HFF-Myc (cell line): ENCODE results near the gene KCNK7.
A peak's percentile ranks its signal among the peaks of the same experiment; 100 is the strongest.
"Not testable (repeated sequence)": the region's sequence is repeated elsewhere in the genome, so short reads cannot be mapped to it uniquely, and the experiment has no call there.

Experiments used
- DNase-seq: peaks from one replicate; pipeline ENCODE4 v3.0.0-alpha.2; 2011; ENCODE audit warnings: low read depth; ENCODE audit errors: extremely low read depth
- H3K4me3 ChIP-seq: replicated peaks from 2 replicates; pipeline ENCODE4 v1.5.1; 2011; ENCODE audit warnings: low read depth, mild to moderate bottlenecking, control low read depth, low read length
- CTCF ChIP-seq: IDR thresholded peaks from 2 replicates; pipeline ENCODE4 v1.5.1; 2012; ENCODE audit warnings: mild to moderate bottlenecking, low read depth, low read length, control low read depth; ENCODE audit errors: missing control alignments

The KCNK7 gene

DNA sequence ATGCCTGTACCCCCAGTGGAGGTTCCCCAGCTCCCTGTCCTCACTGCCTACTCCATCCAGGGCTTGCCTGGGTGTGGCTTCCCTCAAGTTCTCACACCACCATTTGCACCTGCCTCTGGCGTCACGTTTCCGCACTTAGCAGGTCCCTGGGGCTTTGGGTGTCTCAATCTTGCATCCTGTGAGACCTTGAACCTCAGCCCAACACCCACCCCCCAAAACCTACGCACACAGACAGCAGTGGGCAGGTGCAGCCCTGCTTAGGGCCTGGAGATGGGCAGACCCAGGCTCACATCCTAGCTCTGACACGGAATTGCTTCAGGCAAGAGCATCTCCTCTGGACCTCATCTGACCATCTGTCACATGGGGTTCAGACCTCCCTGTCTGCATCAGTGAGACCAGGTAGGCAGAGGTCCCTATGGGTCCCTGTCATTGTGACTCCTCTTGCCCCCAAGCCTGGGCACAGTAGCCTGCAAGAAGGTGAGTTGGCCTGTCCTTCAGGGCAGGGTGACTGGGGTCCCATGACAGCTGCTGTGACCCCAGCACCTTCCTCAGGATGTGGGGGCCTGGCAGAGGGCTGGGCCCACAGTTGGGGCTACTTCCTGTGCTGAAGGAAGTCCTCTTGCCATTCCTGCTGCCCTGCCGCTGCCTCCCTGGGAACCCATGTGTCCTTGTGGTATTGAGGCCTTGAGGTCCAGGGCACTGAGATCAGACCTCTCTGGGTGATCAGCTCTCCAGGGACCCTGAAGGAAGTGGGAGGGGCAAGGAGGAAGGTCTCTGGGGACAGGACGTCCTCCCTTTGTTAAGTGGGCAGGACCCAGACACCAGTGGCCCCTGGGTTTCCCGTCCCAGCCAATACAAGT is 44.3 kb upstream of the KCNK7 start:
- no peak for TF ChIP-seq CTCF
- no peak overlapping the region for H3K4me3 ChIP-seq
- DNase-seq = no peak

- DNase-seq = not testable (repeated sequence)
Observed at GRCh38 chr11:65639228-65639597, 43.6 kb upstream of the KCNK7 start.

GRCh38 chr11:65637794-65638419 is 42.3 kb upstream of the KCNK7 start, which contains the start of gene SIPA1:
SIPA1 (plus strand) TSS chr11:65638101; CDS start chr11:65640922, 2,821 bp downstream.
- peak; percentile 65 for DNase-seq
- peak; percentile 46 for TF ChIP-seq CTCF

More at GRCh38 chr11:65639228-65639597, 43.6 kb upstream of the KCNK7 start:
- not testable (repeated sequence) for H3K4me3 ChIP-seq

DNA sequence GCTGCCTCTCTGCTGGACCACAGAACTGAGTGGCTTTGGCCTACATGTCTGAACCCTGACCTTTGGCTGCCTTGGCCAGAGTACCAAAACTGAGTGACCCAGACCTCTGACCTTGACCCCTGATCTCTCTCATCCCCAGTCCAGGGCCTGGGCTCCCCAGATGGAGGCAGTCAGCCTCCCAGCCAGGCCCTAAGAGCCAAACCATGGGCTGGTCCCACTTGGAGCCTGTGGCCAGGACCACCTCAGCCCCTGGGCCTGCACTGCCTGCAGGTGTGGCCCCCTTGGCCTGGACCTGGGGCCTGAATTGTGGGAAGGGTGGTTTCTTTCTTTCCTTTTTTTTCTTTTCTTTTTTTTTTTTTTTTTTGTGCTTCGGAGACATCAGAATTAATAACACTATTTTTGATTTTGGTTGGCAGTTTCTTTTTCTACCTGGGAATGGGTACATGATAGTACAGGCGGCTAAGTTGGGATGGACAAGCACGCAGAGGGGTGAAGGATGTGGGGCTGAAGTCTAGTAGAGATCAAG is 41.5 kb upstream of the KCNK7 start:
- H3K4me3 ChIP-seq = no peak overlapping the region
- no peak for TF ChIP-seq CTCF
- DNase-seq = no peak

More at GRCh38 chr11:65637794-65638419, 42.3 kb upstream of the KCNK7 start, which contains the start of gene SIPA1:
- H3K4me3 ChIP-seq = peak within 1 kb of the TSS; percentile 61

GRCh38 chr11:65636108-65637031 is 40.8 kb upstream of the KCNK7 start:
- no peak for TF ChIP-seq CTCF
- no peak for DNase-seq

GRCh38 chr11:65634905-65635731 is 39.5 kb upstream of the KCNK7 start:
- H3K4me3 ChIP-seq = no peak overlapping the region
- no peak for DNase-seq
- TF ChIP-seq CTCF = no peak

More at GRCh38 chr11:65636108-65637031, 40.8 kb upstream of the KCNK7 start:
- H3K4me3 ChIP-seq = no peak overlapping the region
